A549 (cell line): ENCODE data around the gene ZGPAT.

Source experiments
- CTCF ChIP-seq: fragments of >200 bp; sonication (Bioruptor Twin); formaldehyde crosslinking; IDR thresholded peaks from 3 replicates; pipeline ENCODE4 v1.5.1; 2016
- EP300 ChIP-seq, 2 experiments: fragments of >200 bp; sonication (Bioruptor Twin); formaldehyde crosslinking; IDR thresholded peaks; 2 replicates in 1 of 2; 3 replicates in 1 of 2; pipeline ENCODE4 v1.6.1; 2016 to 2017
- POLR2A ChIP-seq: IDR thresholded peaks from 2 replicates; pipeline ENCODE4 v1.6.1; 2012; ENCODE audit warnings: mild to moderate bottlenecking, low read length

GRCh38 chr20:63745961-63746731 is 38.3 kb downstream of the ZGPAT start:
- TF ChIP-seq CTCF (no peak), EP300 (IDR thresholded peaks at IDR 0.05) (no peak), POLR2A (no peak)
